AG10803 (cell line): ENCODE results near the gene SLC16A6.
"Not testable (repeated sequence)": the region's sequence is repeated elsewhere in the genome, so short reads cannot be mapped to it uniquely, and the experiment has no call there.

Experiments
- DNase-seq: peaks from one replicate; pipeline ENCODE4 v3.0.0; 2010; ENCODE audit warnings: low read depth
- H3K4me3 ChIP-seq: 2 replicates; pipeline ENCODE4 v1.5.1; 2011; ENCODE audit warnings: mild to moderate bottlenecking, low read length, control low read depth
- CTCF ChIP-seq: conservative IDR thresholded peaks from 2 replicates; pipeline ENCODE4 v1.5.1; 2011; ENCODE audit warnings: mild to moderate bottlenecking, low read length, control low read depth, inconsistent platforms

SLC16A6 gene

DNA sequence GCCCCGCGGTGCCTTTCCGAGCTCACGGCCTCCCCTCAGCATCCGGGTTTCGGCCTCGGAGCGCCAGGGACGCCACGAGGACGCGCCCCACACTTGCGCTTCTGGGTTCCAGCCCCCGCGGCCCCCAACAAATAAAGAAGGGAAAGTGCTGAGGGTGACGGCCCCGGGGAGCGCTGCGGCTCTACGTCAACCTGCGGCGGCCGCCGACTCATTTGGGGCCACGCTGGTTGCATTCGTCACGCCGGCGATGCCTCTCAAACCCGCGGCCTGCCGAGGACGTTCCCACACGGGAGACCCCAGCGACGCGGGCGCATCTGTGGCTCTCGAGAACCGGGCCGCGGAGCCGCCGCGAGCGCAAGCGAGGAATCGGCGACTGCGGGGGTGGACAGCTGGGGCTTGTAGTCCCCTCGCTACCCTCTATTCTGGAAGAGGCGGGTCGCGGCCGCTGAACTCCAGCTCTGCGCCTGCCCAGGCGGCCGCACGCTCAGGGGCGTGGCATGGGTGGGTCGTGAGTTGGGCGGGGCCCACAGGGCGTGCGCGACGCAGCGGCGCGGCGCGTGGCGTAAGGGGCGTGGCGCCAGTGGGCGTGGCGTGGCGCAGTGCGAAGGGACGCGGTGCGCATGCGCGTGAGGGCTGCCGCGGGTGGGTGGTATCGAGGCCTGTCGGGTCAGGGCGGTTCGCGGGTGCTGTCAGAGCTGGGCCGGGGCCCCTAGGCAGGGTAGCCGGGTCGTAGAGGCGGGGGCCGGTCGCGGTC, 43.3 kb downstream of the SLC16A6 start, which contains the start of gene AMZ2:
AMZ2 (plus strand) TSS at position 599 of the 754 bp plus-strand sequence. CDS start 2,145 bp downstream, outside the sequence.
- DNase-seq = peak; percentile 91
- TF ChIP-seq CTCF = no peak

DNA sequence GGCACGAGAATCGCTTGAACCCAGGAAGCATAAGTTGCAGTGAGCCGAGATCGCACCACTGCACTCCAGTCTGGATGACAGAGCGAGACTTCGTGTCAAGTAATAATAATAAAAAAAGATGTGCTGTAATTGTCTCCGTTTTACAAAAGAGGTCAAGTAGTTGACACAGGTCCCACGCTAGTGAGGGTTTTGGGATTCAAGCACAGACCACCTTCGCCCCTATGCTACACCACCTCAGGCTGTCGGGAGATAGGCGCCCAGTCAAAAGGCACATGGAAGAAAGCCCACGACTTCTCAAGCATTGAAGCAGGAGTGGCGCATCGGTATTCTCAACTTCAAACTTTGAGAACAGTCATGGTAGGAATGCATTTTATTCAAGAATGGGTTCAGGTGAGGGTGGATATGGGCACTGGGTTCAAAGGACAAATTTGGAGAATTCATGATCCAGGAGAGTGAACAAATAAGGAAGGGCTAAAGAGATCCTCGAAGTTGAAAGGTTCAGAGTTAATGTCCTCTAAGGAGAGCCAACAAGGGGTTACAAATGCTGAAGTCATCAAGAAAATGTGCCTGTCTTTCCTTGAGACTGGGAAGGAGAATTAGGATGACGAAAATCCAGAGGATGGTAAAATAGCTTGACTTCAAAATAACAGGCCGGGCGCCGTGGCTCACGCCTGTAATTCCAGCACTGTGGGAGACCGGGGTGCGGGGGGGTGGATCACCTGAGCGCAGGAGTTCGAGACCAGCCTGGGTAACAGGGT, 44.5 kb downstream of the SLC16A6 start:
- no peak overlapping the region for H3K4me3 ChIP-seq
- no peak for TF ChIP-seq CTCF
- DNase-seq = no peak

More for the DNA sequence above, 43.3 kb downstream of the SLC16A6 start, which contains the start of gene AMZ2:
- peak within 1 kb of the TSS; percentile 80 for H3K4me3 ChIP-seq

DNA sequence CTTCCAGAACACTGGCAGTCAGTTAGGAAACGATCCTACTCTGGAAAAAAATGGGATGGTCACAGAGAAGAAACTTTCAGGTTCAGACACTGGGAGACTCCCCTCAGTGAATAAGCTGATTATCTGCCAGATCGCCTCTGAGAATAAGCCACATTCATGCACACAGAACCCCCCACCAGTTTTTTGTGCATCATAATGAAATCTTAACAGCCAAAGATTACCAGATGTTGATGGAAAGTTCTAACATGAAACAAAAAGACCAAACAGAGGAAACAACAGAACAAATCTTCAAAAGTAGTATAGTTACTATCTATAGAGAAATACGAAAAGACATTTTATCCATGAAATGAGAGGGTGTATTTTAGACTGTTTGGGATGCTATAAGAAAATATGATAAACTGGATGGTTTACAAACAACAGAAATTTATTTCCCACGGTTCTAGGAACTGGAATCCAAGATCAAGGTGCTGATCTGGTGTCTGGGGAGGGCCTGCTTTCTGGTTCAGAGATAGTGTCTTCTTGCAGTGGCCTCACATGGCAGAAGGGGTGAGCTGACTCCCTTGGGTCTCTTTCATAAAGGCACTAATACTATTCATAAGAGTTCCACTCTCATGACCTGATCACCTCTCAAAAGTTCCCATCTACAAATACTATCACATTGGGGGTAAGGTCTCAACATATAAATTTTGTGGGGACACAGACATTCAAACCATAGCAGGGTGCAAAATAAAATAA, 51.1 kb downstream of the SLC16A6 start:
- no peak for DNase-seq
- H3K4me3 ChIP-seq = no peak overlapping the region
- no peak for TF ChIP-seq CTCF

GRCh38 chr17:68238871-68239253, 52.1 kb downstream of the SLC16A6 start:
- DNase-seq = no peak
- no peak for TF ChIP-seq CTCF
- H3K4me3 ChIP-seq = no peak overlapping the region

- no peak for TF ChIP-seq CTCF
- DNase-seq = no peak
- no peak overlapping the region for H3K4me3 ChIP-seq
Measured at GRCh38 chr17:68238164-68238870, 52.6 kb downstream of the SLC16A6 start.

DNA sequence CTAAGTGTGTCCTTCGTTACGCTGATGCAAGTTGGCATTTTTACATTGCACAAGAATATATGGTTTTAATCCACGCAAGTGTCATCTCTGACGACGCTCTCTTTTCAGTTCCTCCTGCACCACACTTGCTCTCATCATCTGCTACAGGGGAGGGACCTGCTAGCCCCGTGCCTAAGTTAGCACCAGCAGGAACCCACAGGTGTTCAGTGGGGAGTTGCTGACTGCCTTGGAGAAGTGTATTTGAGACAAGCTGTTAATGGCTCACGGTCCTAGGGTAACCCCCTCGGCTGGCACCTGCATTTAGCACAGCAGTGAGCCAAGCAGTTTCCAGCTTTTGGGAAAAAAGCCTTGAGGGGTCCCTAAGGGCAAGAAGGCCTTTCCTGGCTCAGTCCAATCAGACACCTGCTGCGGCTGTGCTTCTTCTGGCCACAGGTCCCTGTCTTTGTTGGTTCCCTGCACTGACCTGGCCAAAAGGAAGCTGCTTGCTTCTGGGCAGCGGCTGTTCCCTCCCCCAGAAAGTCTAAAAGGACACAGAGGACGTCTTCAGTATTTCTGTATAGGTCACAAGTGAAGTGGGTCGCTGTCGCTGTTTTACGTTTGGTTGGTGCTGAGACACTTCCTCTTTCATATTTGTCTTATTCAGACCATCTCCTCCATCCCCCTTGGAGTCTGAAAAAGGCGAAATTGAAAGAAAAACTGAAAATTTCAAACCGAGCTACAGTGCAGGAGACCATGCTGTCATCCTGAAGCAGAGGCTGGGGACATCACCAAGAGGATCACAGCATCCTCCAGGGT, 53.4 kb downstream of the SLC16A6 start:
- DNase-seq, H3K4me3 ChIP-seq: not testable (repeated sequence)

DNA sequence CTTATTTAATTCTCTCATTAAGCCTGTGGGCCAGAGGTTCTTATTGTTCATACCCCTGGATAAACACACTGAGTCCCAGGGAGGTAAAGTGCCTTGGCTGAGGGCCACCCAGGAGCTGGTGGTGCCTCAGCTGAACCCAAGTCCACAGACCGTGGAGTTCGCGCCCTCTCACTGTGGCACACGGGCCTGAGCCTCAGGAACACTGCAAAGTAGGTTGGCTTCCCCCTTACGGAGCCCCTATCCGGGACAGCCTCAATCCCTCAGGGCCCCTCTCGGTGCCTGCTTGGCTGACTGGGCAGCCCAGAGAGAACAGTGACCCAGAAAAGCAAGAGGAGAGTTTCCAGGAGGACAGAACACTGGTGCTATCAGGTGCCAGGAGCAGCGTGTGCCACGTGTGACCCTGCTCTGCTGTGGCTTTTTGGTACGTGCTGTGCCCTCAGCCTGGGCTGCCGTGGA, 55.6 kb downstream of the SLC16A6 start:
- H3K4me3 ChIP-seq, DNase-seq: not testable (repeated sequence)

GRCh38 chr17:68234726-68235335, 56.1 kb downstream of the SLC16A6 start:
- DNase-seq = peak; percentile 81
- H3K4me3 ChIP-seq = not testable (repeated sequence)

DNA sequence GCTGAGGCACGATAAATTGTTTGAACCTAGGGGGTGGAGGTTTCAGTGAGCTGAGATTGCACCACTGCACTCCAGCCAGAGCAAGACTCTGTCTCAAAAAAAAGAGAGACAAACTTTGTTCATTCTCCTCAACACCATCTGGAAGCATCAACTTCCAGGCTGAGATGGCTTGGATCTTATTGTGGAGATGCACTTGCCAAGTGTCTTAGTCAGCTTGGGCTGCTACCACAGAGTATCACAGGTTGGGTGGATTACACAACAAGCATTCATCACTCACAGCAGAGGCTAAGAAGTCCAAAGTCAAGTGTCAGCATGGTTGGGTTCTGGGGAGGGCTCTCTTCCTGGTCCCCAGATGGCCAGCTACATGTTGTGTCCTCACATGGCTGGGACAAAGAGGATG, 58.2 kb downstream of the SLC16A6 start:
- not testable (repeated sequence) for H3K4me3 ChIP-seq
- peak; percentile 87 for DNase-seq
